Psoas muscle (tissue), 8 donors: ENCODE results near the gene CRYBA2. TPM values are rescaled to one million over a fixed set of nuclear protein-coding genes. Genes with fewer than 3 reads are reported as not detected.
A peak's percentile ranks its signal among the peaks of the same experiment; 100 is the strongest.

Experiments used
- ATAC-seq, 4 donors: fragments of 200-7000 bp; cut with Tn5 transposase; one replicate each; pipeline ENCODE4 v1.9.1; 2020; ENCODE audit warnings: moderate library complexity in 3 of 4, mild to moderate bottlenecking in 2 of 4
- DNase-seq, 2 donors: peaks; one replicate each; pipeline ENCODE4 v3.0.0-alpha.2; 2020
- H3K27ac ChIP-seq: fragments of 200-600 bp; one replicate; pipeline ENCODE4 v1.8.0; 2022
- H3K27me3 ChIP-seq, 3 donors: fragments of 200-600 bp in 1 of 3; one replicate each; pipeline versions ENCODE4 v1.6.1 to v1.8.0; 2013 to 2022; ENCODE audit warnings: low read length in 2 of 3, mild to moderate bottlenecking in 2 of 3, moderate library complexity in 1 of 3; ENCODE audit not compliant: insufficient read depth in 3 of 3
- H3K36me3 ChIP-seq, 2 donors: fragments of 200-600 bp in 1 of 2; one replicate each; pipeline versions ENCODE4 v1.6.1 to v1.8.0; 2013 to 2022; ENCODE audit warnings: low read depth in 1 of 2, mild to moderate bottlenecking in 1 of 2, moderate library complexity in 1 of 2; ENCODE audit not compliant: insufficient read depth in 1 of 2
- H3K4me1 ChIP-seq: fragments of 200-600 bp; one replicate; pipeline ENCODE4 v1.8.0; 2022
- H3K4me3 ChIP-seq: fragments of 200-600 bp; one replicate; pipeline ENCODE4 v1.8.0; 2022; ENCODE audit warnings: mild to moderate bottlenecking
- H3K9me3 ChIP-seq: fragments of 200-600 bp; one replicate; pipeline ENCODE4 v1.8.0; 2022
- CTCF ChIP-seq: fragments of 200-600 bp; IDR thresholded peaks from one replicate; pipeline ENCODE4 v1.8.0; 2022; ENCODE audit warnings: antibody characterized with exemption
- WGBS, 3 donors: extraction: QIAGEN DNeasy Blood & Tissue Kit; methylation state at CpG; one replicate each; pipeline versions ENCODE4 v1.1.6 to v1.1.7; 2013; 5-methylcytosine and 5-hydroxymethylcytosine counted together
- intact Hi-C, 2 donors: fragments of 100-400 bp; cut with DNase I; formaldehyde crosslinking; loops; one replicate each; pipeline versions ENCODE4 v1.11.0 to v1.14.2; 2022
- polyA plus RNA-seq, 3 donors: library from polyadenylated mRNA; stranded (reverse); fragments of 200-250 nt; gene quantifications; one replicate each; pipeline ENCODE4 v1.2.3, GENCODE V29; 2013
- total RNA-seq, 4 donors: library from RNA; stranded (reverse); fragmentation: NEBNext Ultra II Directional in 2 of 4; extraction: Animal tissue kit (Norgen Biotek cat#: 25700) in 2 of 4; gene quantifications; one replicate each; pipeline versions ENCODE4 v1.2.1 to v1.2.4, GENCODE V29; 2021 to 2023
- donor health status: healthy with polysubstance abuse.
- donor health status: DM: no; HTN: no; CAD: no; lungs with moderate emphysema.
- donor health status: Bipolar disorder and iron deficiency.
- donor health status: healthy.
- donor health status: DM: yes; HTN: yes; CAD: no.
- donor health status: DM: no; HTN: no; CAD: no.
- donor health status: DM: no; HTN: no; CAD: no.
- donor health status: DM: yes; HTN: yes; CAD: no.

Gene CRYBA2
- total and polyA plus RNA-seq, 7 donors = 0.08 TPM; not detected in 6

GRCh38 chr2:218984239-218985020, 8.8 kb downstream of the CRYBA2 start:
- H3K4me3 ChIP-seq = peak overlapping the region; percentile 46
- H3K9me3 ChIP-seq = no peaks in the 10 kb centered on the region
- no peaks in the 10 kb centered on the region for H3K36me3 ChIP-seq
- no peak for TF ChIP-seq CTCF
- H3K27me3 ChIP-seq = peaks cover 0 to 98% (median 42%) of the 10 kb centered on the region in 3 donors
- H3K4me1 ChIP-seq = peaks cover 15% of the 10 kb centered on the region
- 0 to 1% (median 1%) methylated on average over 42 to 50 of the region's 50 CpGs for WGBS, 3 donors
- intact Hi-C loops = loop anchor here in 1 of 2 donors (5.0 kb wide), 1 partner anchor 127 kb away; the partner anchor contains the start of gene WNT6
- peak in 1 of 2 donors; percentile 57 for DNase-seq
- peak in 1 of 4 donors; percentile 38 for ATAC-seq
- no peak overlapping the region for H3K27ac ChIP-seq

GRCh38 chr2:218983934-218984238, 9.3 kb downstream of the CRYBA2 start:
- no peak for ATAC-seq
- intact Hi-C loops = loop anchor here in 1 of 2 donors (5.0 kb wide), 1 partner anchor 127 kb away; the partner anchor contains the start of gene WNT6
- WGBS, 3 donors = 12 to 15% (median 14%) methylated on average over 10 of the region's 10 CpGs
- no peak for TF ChIP-seq CTCF
- Histone ChIP-seq H3K4me1 (peaks cover 15% of the 10 kb centered on the region), H3K36me3 (no peaks in the 10 kb centered on the region), H3K9me3 (no peaks in the 10 kb centered on the region), H3K4me3 (no peak overlapping the region), H3K27ac (no peak overlapping the region), H3K27me3 (peaks cover 0 to 98% (median 39%) of the 10 kb centered on the region in 3 donors)
- peak in 1 of 2 donors; percentile 26 for DNase-seq

GRCh38 chr2:218983263-218983933, 9.8 kb downstream of the CRYBA2 start:
- WGBS, 3 donors = 17 to 19% (median 18%) methylated on average over 23 of the region's 23 CpGs
- no peak overlapping the region for H3K27ac ChIP-seq
- ATAC-seq (no peak), DNase-seq (peak in 1 of 2 donors; percentile 28)
- H3K27me3 ChIP-seq = peaks cover 0 to 98% (median 39%) of the 10 kb centered on the region in 3 donors
- no peaks in the 10 kb centered on the region for H3K9me3 ChIP-seq
- H3K4me3 ChIP-seq = no peak overlapping the region
- H3K4me1 ChIP-seq = peaks cover 15% of the 10 kb centered on the region
- H3K36me3 ChIP-seq = no peaks in the 10 kb centered on the region
- no peak for TF ChIP-seq CTCF
- intact Hi-C loops = loop anchor here in 1 of 2 donors (5.0 kb wide), 1 partner anchor 126 kb away; the partner anchor contains the start of gene WNT6

GRCh38 chr2:218982586-218983262, 10.5 kb downstream of the CRYBA2 start:
- peak overlapping the region; percentile 43 for H3K4me3 ChIP-seq
- 6 to 7% (median 6%) methylated on average over 28 of the region's 28 CpGs for WGBS, 3 donors
- intact Hi-C loops = loop anchor here in 1 of 2 donors (5.0 kb wide), 1 partner anchor 125 kb away; the partner anchor contains the start of gene WNT6
- H3K4me1 ChIP-seq = peaks cover 15% of the 10 kb centered on the region
- no peaks in the 10 kb centered on the region for H3K9me3 ChIP-seq
- no peak for ATAC-seq
- no peaks in the 10 kb centered on the region for H3K36me3 ChIP-seq
- H3K27ac ChIP-seq = no peak overlapping the region
- DNase-seq = peak in 1 of 2 donors; percentile 46
- H3K27me3 ChIP-seq = peaks cover 0 to 98% (median 40%) of the 10 kb centered on the region in 3 donors
- TF ChIP-seq CTCF = no peak
